ENCODE data around the gene C11orf91.
"Not testable (repeated sequence)": the region's sequence is repeated elsewhere in the genome, so short reads cannot be mapped to it uniquely, and the experiment has no call there.

DNA sequence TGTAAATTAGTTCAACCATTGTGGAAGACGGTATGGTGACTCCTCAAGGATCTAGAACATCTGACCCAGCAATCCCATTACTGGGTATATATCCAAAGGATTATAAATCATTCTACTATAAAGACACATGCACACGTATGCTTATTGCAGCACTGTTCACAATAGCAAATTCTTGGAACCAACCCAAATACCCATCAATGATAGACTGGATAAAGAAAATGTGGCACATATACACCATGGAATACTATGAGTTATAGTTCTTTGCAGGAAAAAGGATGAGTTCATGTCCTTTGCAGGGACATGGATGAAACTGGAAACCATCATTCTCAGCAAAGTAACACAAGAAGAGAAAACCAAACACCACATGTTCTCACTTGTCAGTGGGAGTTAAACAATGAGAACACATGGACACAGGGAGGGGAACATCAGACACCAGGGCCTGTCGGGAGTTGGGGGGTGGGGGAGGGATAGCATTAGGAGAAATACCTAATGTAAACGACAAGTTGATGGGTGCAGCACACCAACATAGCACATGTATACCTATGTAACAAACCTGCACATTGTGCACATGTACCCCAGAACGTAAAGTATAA, 28.5 kb upstream of the C11orf91 start:
- TF ChIP-seq POLR2A, POLR2AphosphoS5 (IDR thresholded peaks at IDR 0.05): not testable (repeated sequence)
- TF ChIP-seq, protein P1, sequence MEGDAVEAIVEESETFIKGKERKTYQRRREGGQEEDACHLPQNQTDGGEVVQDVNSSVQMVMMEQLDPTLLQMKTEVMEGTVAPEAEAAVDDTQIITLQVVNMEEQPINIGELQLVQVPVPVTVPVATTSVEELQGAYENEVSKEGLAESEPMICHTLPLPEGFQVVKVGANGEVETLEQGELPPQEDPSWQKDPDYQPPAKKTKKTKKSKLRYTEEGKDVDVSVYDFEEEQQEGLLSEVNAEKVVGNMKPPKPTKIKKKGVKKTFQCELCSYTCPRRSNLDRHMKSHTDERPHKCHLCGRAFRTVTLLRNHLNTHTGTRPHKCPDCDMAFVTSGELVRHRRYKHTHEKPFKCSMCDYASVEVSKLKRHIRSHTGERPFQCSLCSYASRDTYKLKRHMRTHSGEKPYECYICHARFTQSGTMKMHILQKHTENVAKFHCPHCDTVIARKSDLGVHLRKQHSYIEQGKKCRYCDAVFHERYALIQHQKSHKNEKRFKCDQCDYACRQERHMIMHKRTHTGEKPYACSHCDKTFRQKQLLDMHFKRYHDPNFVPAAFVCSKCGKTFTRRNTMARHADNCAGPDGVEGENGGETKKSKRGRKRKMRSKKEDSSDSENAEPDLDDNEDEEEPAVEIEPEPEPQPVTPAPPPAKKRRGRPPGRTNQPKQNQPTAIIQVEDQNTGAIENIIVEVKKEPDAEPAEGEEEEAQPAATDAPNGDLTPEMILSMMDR (IDR thresholded peaks at IDR 0.05): not testable (repeated sequence)

Data from breast epithelium (tissue), 3 donors.